Liver (tissue), 9 donors: Measurements from ENCODE around the gene SYMPK. TPM values are rescaled to one million over a fixed set of nuclear protein-coding genes. Genes with fewer than 3 reads are reported as not detected.

Source experiments
- DNase-seq: peaks from one replicate; pipeline ENCODE4 v3.0.0-alpha.2; 2017; ENCODE audit warnings: low spot score
- H3K27ac ChIP-seq, 2 donors: one replicate each; pipeline ENCODE4 v1.7.0; 2013; ENCODE audit warnings: inconsistent platforms in 2 of 2, low read length in 2 of 2, control low read depth in 1 of 2, low read depth in 1 of 2, mild to moderate bottlenecking in 1 of 2
- H3K27me3 ChIP-seq, 4 donors: one replicate each; pipeline versions ENCODE4 v1.6.1 to v1.7.0; 2013; ENCODE audit warnings: low read length in 3 of 4, inconsistent platforms in 1 of 4, mild to moderate bottlenecking in 1 of 4, moderate library complexity in 1 of 4; ENCODE audit not compliant: control insufficient read depth in 4 of 4, insufficient read depth in 4 of 4
- H3K36me3 ChIP-seq, 4 donors: one replicate each; pipeline versions ENCODE4 v1.6.1 to v1.7.0; 2013; ENCODE audit warnings: low read length in 3 of 4, mild to moderate bottlenecking in 3 of 4, low read depth in 1 of 4, moderate library complexity in 1 of 4; ENCODE audit not compliant: control insufficient read depth in 4 of 4, insufficient read depth in 3 of 4
- H3K4me1 ChIP-seq, 4 donors: one replicate each; pipeline versions ENCODE4 v1.6.1 to v1.7.0; 2013; ENCODE audit warnings: low read length in 3 of 4, mild to moderate bottlenecking in 3 of 4, moderate library complexity in 1 of 4; ENCODE audit not compliant: control insufficient read depth in 4 of 4, insufficient read depth in 4 of 4
- H3K4me3 ChIP-seq, 3 donors: one replicate each; pipeline versions ENCODE4 v1.6.1 to v1.7.0; 2013; ENCODE audit warnings: low read length in 3 of 3, control low read depth in 1 of 3, low read depth in 1 of 3, mild to moderate bottlenecking in 1 of 3
- H3K9ac ChIP-seq, 2 donors: one replicate each; pipeline ENCODE4 v1.7.0; 2013; ENCODE audit warnings: low read length in 2 of 2, mild to moderate bottlenecking in 2 of 2, moderate library complexity in 2 of 2, control low read depth in 1 of 2, low read depth in 1 of 2
- H3K9me3 ChIP-seq, 4 donors: one replicate each; pipeline versions ENCODE4 v1.6.1 to v1.7.0; 2013; ENCODE audit warnings: low read length in 3 of 4; ENCODE audit not compliant: control insufficient read depth in 4 of 4
- ATF3 ChIP-seq: IDR thresholded peaks from 2 replicates; pipeline ENCODE4 v1.6.1; 2016; ENCODE audit warnings: antibody characterized with exemption
- CTCF ChIP-seq: fragments of 150-350 bp; IDR thresholded peaks from 2 replicates; pipeline ENCODE4 v1.5.1; 2017; ENCODE audit warnings: improper control_type of control experiment, low read depth, low read length; ENCODE audit not compliant: missing input control
- EGR1 ChIP-seq, 2 donors: IDR thresholded peaks; 2 replicates each; pipeline ENCODE4 v1.6.1; 2016 to 2018; ENCODE audit warnings: antibody characterized with exemption in 2 of 2, low read depth in 2 of 2
- FOXA1 ChIP-seq: IDR thresholded peaks from 2 replicates; pipeline ENCODE4 v1.6.1; 2016; ENCODE audit warnings: antibody characterized with exemption
- FOXA2 ChIP-seq: IDR thresholded peaks from 2 replicates; pipeline ENCODE4 v1.6.1; 2016; ENCODE audit warnings: antibody characterized with exemption
- GABPA ChIP-seq, 2 donors: IDR thresholded peaks in 1 of 2; conservative IDR thresholded peaks in 1 of 2; 2 replicates each; pipeline ENCODE4 v1.6.1; 2016; ENCODE audit warnings: antibody characterized with exemption in 2 of 2, mild to moderate bottlenecking in 1 of 2, moderate library complexity in 1 of 2
- HNF4A ChIP-seq, 2 donors: conservative IDR thresholded peaks; 2 replicates each; pipeline ENCODE4 v1.6.1; 2016; ENCODE audit warnings: antibody characterized with exemption in 2 of 2, mild to moderate bottlenecking in 2 of 2
- HNF4G ChIP-seq: IDR thresholded peaks from 2 replicates; pipeline ENCODE4 v1.6.1; 2016; ENCODE audit warnings: antibody characterized with exemption
- MAX ChIP-seq: IDR thresholded peaks from 2 replicates; pipeline ENCODE4 v1.6.1; 2016; ENCODE audit warnings: antibody characterized with exemption
- NR2F2 ChIP-seq: IDR thresholded peaks from 2 replicates; pipeline ENCODE4 v1.6.1; 2016; ENCODE audit warnings: antibody characterized with exemption
- RAD21 ChIP-seq, 2 donors: IDR thresholded peaks; 2 replicates each; pipeline ENCODE4 v1.6.1; 2016; ENCODE audit warnings: antibody characterized with exemption in 2 of 2, mild to moderate bottlenecking in 2 of 2
- REST ChIP-seq: IDR thresholded peaks from 2 replicates; pipeline ENCODE4 v1.6.1; 2016; ENCODE audit warnings: antibody characterized with exemption, mild to moderate bottlenecking
- RXRA ChIP-seq, 2 donors: IDR thresholded peaks; 2 replicates each; pipeline ENCODE4 v1.6.1; 2017 to 2018; ENCODE audit warnings: antibody characterized with exemption in 2 of 2, mild to moderate bottlenecking in 1 of 2
- SP1 ChIP-seq: IDR thresholded peaks from 2 replicates; pipeline ENCODE4 v1.6.1; 2018; ENCODE audit warnings: antibody characterized with exemption, mild to moderate bottlenecking
- TAF1 ChIP-seq: conservative IDR thresholded peaks from 2 replicates; pipeline ENCODE4 v1.6.1; 2016; ENCODE audit warnings: antibody characterized with exemption, mild to moderate bottlenecking
- YY1 ChIP-seq: IDR thresholded peaks from 2 replicates; pipeline ENCODE4 v1.6.1; 2016; ENCODE audit warnings: antibody characterized with exemption, mild to moderate bottlenecking
- ZBTB33 ChIP-seq: IDR thresholded peaks from 2 replicates; pipeline ENCODE4 v1.6.1; 2016; ENCODE audit warnings: antibody characterized with exemption
- WGBS: extraction: QIAGEN DNeasy Blood & Tissue Kit; methylation state at CpG from one replicate; pipeline ENCODE4 v1.1.7; 2013; 5-methylcytosine and 5-hydroxymethylcytosine counted together
- polyA plus RNA-seq, 2 donors: library from polyadenylated mRNA; stranded (reverse) in 1 of 2; unstranded in 1 of 2; fragments of 200-250 nt in 1 of 2; fragments of >200 nt in 1 of 2; fragmentation: Nextera tagmentation in 1 of 2; extraction: Ambion mirVana in 1 of 2; gene quantifications; one replicate each; pipeline versions ENCODE4 v1.2.1 to v1.2.3, GENCODE V29; 2013 to 2015
- total RNA-seq, 2 donors: library from RNA; depleted of rRNA; stranded (reverse); fragments of >200 nt; gene quantifications; one replicate each; pipeline ENCODE4 v1.2.3, GENCODE V29; 2014
- donor health status: healthy.
- donor health status: healthy.
- donor health status: healthy.
- donor health status: healthy.
- donor health status: healthy.

SYMPK gene
- total and polyA plus RNA-seq, 4 donors = 5.5 to 26.1 (median 24.1) TPM

GRCh38 chr19:45826934-45827333 is 36.0 kb downstream of the SYMPK start (continued):
- TF ChIP-seq RXRA (IDR thresholded peaks at IDR 0.05) = no peak

GRCh38 chr19:45825917-45826893 is 36.7 kb downstream of the SYMPK start:
- H3K4me3 ChIP-seq = no peak overlapping the region
- no peak for DNase-seq
- H3K36me3 ChIP-seq = peaks cover 35 to 92% (median 41%) of the 10 kb centered on the region in 4 donors
- TF ChIP-seq MAX = no peak
- TF ChIP-seq REST = no peak
- TF ChIP-seq ATF3 = no peak
- TF ChIP-seq RXRA (IDR thresholded peaks at IDR 0.05) = no peak
- no peak for TF ChIP-seq YY1
- TF ChIP-seq TAF1 = no peak
- no peak for TF ChIP-seq HNF4A (conservative IDR thresholded peaks at IDR 0.05)
- no peak for TF ChIP-seq CTCF
- no peak for TF ChIP-seq HNF4G
- TF ChIP-seq GABPA (IDR thresholded peaks at IDR 0.05 in 1 of 2, conservative IDR thresholded peaks at IDR 0.05 in 1 of 2) = no peak
- TF ChIP-seq ZBTB33 = no peak
- TF ChIP-seq RAD21 (IDR thresholded peaks at IDR 0.05) = no peak
- TF ChIP-seq EGR1 (IDR thresholded peaks at IDR 0.05; ENCODE audit: low read depth in 2 of 2) = no peak
- no peak for TF ChIP-seq SP1
- TF ChIP-seq NR2F2 = no peak
- TF ChIP-seq FOXA1 = no peak
- no peak for TF ChIP-seq FOXA2
- WGBS = 88% methylated on average over 22 of the region's 22 CpGs
- H3K27ac ChIP-seq = no peak overlapping the region
- no peaks in the 10 kb centered on the region for H3K27me3 ChIP-seq
- no peaks in the 10 kb centered on the region for H3K4me1 ChIP-seq
- H3K9me3 ChIP-seq = no peaks in the 10 kb centered on the region
- no peak overlapping the region for H3K9ac ChIP-seq
